HEK293 (cell line): ENCODE measurements around the gene LAG3.

Experiments used
- EGR2 ChIP-seq: fragments of 450-650 bp; formaldehyde crosslinking; IDR thresholded peaks from 2 replicates; pipeline ENCODE4 v1.5.1; 2016; ENCODE audit warnings: low read depth, missing biosample characterization, missing genetic modification characterization
- FEZF1 ChIP-seq: fragments of 450-650 bp; formaldehyde crosslinking; IDR thresholded peaks from 2 replicates; pipeline ENCODE4 v1.5.1; 2016; ENCODE audit warnings: missing biosample characterization, missing genetic modification characterization
- GFI1B ChIP-seq: fragments of 450-650 bp; formaldehyde crosslinking; IDR thresholded peaks from 2 replicates; pipeline ENCODE4 v1.5.1; 2016; ENCODE audit warnings: missing biosample characterization, missing genetic modification characterization
- GLI4 ChIP-seq: fragments of 450-650 bp; formaldehyde crosslinking; IDR thresholded peaks from 2 replicates; pipeline ENCODE4 v1.5.1; 2016; ENCODE audit warnings: missing biosample characterization, missing genetic modification characterization
- HOXA7 ChIP-seq: sonication (generic); formaldehyde crosslinking; IDR thresholded peaks from 2 replicates; pipeline ENCODE4 v1.8.1; 2022; ENCODE audit warnings: missing genetic modification reagents, borderline replicate concordance
- IKZF3 ChIP-seq: fragments of 450-650 bp; IDR thresholded peaks from 2 replicates; pipeline ENCODE4 v1.5.0; 2018; ENCODE audit warnings: missing biosample characterization, mild to moderate bottlenecking, missing genetic modification characterization, moderate library complexity
- SP2 ChIP-seq: fragments of 450-650 bp; formaldehyde crosslinking; IDR thresholded peaks from 2 replicates; pipeline ENCODE4 v1.5.1; 2016; ENCODE audit warnings: missing biosample characterization, missing genetic modification characterization
- SP7 ChIP-seq: fragments of 450-650 bp; formaldehyde crosslinking; IDR thresholded peaks from 2 replicates; pipeline ENCODE4 v1.5.1; 2016; ENCODE audit warnings: missing biosample characterization, missing genetic modification characterization
- ZBTB21 ChIP-seq: fragments of 450-650 bp; formaldehyde crosslinking; IDR thresholded peaks from 2 replicates; pipeline ENCODE4 v1.5.1; 2017; ENCODE audit warnings: missing biosample characterization, missing genetic modification characterization
- ZFHX2 ChIP-seq: fragments of 450-650 bp; formaldehyde crosslinking; conservative IDR thresholded peaks from 2 replicates; pipeline ENCODE4 v1.5.1; 2016; ENCODE audit warnings: missing biosample characterization, missing genetic modification characterization
- ZNF169 ChIP-seq: fragments of 450-650 bp; formaldehyde crosslinking; IDR thresholded peaks from 2 replicates; pipeline ENCODE4 v1.5.1; 2016; ENCODE audit warnings: missing biosample characterization, missing genetic modification characterization
- ZNF18 ChIP-seq: fragments of 450-650 bp; formaldehyde crosslinking; IDR thresholded peaks from 2 replicates; pipeline ENCODE4 v1.5.1; 2016; ENCODE audit warnings: missing biosample characterization, missing genetic modification characterization
- ZNF274 ChIP-seq, 2 experiments: fragments of 200-500 bp in 1 of 2; fragments of 450-650 bp in 1 of 2; sonication (Bioruptor generic) in 1 of 2; formaldehyde crosslinking in 1 of 2; IDR thresholded peaks; 2 replicates each; pipeline versions ENCODE4 v1.5.1 to v1.6.1; 2014 to 2016; ENCODE audit warnings: borderline replicate concordance in 1 of 2, inconsistent platforms in 1 of 2, low read length in 1 of 2, missing biosample characterization in 1 of 2, missing genetic modification characterization in 1 of 2
- ZNF366 ChIP-seq: fragments of 450-650 bp; formaldehyde crosslinking; conservative IDR thresholded peaks from 2 replicates; pipeline ENCODE4 v1.5.1; 2016; ENCODE audit warnings: missing biosample characterization, missing genetic modification characterization
- ZNF449 ChIP-seq: fragments of 450-650 bp; formaldehyde crosslinking; IDR thresholded peaks from 2 replicates; pipeline ENCODE4 v1.5.1; 2017; ENCODE audit warnings: missing biosample characterization, mild to moderate bottlenecking, missing genetic modification characterization, moderate library complexity
- ZNF529 ChIP-seq: fragments of 450-650 bp; formaldehyde crosslinking; IDR thresholded peaks from 2 replicates; pipeline ENCODE4 v1.5.1; 2017; ENCODE audit warnings: missing genetic modification characterization, missing biosample characterization; ENCODE audit not compliant: insufficient replicate concordance
- ZNF623 ChIP-seq: fragments of 450-650 bp; formaldehyde crosslinking; IDR thresholded peaks from 2 replicates; pipeline ENCODE4 v1.5.1; 2016; ENCODE audit warnings: missing biosample characterization, missing genetic modification characterization
- ZNF645 ChIP-seq: fragments of 450-650 bp; formaldehyde crosslinking; IDR thresholded peaks from 2 replicates; pipeline ENCODE4; 2016; ENCODE audit warnings: missing biosample characterization, missing genetic modification characterization
- ZNF830 ChIP-seq: fragments of 450-650 bp; IDR thresholded peaks from 2 replicates; pipeline ENCODE4 v1.5.0; 2018; ENCODE audit warnings: missing biosample characterization, missing genetic modification characterization, low read depth, mild to moderate bottlenecking, moderate library complexity
- TF ChIP-seq, protein P1 (sequence below): fragments of 450-650 bp; formaldehyde crosslinking; IDR thresholded peaks from 2 replicates; pipeline ENCODE4 v1.5.1; 2017; ENCODE audit warnings: missing biosample characterization, missing genetic modification characterization
- TF ChIP-seq, protein P2 (sequence below): fragments of 450-650 bp; formaldehyde crosslinking; IDR thresholded peaks from 2 replicates; pipeline ENCODE4 v1.5.1; 2016; ENCODE audit warnings: missing biosample characterization, missing genetic modification characterization
- TF ChIP-seq, protein P3 (sequence below): fragments of 450-650 bp; formaldehyde crosslinking; IDR thresholded peaks from 2 replicates; pipeline ENCODE4 v1.5.1; 2017; ENCODE audit warnings: missing biosample characterization, missing genetic modification characterization
- TF ChIP-seq, protein P4 (sequence below): fragments of 450-650 bp; formaldehyde crosslinking; IDR thresholded peaks from 2 replicates; pipeline ENCODE4 v1.5.1; 2016; ENCODE audit warnings: missing biosample characterization, missing genetic modification characterization, borderline replicate concordance

The LAG3 gene

DNA sequence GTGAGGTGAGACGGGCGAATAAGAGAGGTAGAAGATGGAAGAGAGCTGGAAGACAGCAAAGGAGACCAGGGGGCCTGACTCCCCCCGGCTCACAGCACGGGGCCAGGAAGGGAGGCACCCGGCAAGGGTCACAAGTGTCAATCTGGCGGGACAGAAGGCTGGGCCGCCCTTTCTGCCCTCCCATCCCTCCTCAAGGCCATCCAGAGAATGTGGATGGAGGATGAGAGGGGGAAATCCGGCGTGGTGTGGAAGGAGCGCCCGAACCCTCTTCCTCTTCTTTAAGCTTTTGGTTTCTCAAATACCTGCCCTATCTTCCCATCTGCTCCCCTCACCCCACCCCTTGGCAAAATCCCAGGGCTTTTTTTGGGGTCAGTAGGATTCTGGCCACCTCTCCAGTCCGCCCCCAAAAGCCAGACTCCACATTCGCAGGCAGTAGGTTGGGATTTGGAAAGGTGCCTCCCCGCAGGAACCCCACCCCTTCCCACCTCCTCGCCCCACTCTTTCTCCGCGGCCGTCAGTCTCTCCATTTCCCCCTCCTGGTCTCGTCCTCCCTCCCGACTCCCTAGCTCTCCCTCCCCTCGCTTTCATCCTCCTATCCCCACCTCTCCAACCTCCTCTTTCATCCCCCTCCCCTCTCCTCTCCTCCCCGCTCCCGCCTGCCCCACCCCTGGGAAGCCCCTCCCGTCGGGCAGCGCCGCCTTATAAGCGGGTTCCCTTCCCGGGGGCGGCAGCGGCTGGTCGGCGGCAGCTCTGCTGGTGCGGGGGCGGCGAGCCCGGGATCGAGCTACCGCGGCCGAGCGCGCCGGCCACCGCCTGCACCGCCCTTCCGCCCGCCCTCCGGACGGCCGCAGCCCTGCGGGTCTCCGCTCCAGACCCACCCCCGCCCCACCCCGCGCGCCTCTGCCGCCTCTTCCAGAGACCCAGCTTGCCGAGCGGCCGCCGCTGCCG is 6.4 kb upstream of the LAG3 start, which contains the start of gene PTMS (continued):
- TF ChIP-seq ZNF449 = no peak
- peak; percentile 89 for TF ChIP-seq SP7 (tag by site-specific recombination)
- TF ChIP-seq, protein P1, sequence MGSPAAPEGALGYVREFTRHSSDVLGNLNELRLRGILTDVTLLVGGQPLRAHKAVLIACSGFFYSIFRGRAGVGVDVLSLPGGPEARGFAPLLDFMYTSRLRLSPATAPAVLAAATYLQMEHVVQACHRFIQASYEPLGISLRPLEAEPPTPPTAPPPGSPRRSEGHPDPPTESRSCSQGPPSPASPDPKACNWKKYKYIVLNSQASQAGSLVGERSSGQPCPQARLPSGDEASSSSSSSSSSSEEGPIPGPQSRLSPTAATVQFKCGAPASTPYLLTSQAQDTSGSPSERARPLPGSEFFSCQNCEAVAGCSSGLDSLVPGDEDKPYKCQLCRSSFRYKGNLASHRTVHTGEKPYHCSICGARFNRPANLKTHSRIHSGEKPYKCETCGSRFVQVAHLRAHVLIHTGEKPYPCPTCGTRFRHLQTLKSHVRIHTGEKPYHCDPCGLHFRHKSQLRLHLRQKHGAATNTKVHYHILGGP = no peak
- peak; percentile 99 for TF ChIP-seq ZNF366 (tag by site-specific recombination)
- TF ChIP-seq EGR2 (tag by site-specific recombination) = peak; percentile 96
- TF ChIP-seq ZNF645 (tag by site-specific recombination) = no peak
- TF ChIP-seq ZNF830 (tag by site-specific recombination) = no peak
- TF ChIP-seq, protein P2, sequence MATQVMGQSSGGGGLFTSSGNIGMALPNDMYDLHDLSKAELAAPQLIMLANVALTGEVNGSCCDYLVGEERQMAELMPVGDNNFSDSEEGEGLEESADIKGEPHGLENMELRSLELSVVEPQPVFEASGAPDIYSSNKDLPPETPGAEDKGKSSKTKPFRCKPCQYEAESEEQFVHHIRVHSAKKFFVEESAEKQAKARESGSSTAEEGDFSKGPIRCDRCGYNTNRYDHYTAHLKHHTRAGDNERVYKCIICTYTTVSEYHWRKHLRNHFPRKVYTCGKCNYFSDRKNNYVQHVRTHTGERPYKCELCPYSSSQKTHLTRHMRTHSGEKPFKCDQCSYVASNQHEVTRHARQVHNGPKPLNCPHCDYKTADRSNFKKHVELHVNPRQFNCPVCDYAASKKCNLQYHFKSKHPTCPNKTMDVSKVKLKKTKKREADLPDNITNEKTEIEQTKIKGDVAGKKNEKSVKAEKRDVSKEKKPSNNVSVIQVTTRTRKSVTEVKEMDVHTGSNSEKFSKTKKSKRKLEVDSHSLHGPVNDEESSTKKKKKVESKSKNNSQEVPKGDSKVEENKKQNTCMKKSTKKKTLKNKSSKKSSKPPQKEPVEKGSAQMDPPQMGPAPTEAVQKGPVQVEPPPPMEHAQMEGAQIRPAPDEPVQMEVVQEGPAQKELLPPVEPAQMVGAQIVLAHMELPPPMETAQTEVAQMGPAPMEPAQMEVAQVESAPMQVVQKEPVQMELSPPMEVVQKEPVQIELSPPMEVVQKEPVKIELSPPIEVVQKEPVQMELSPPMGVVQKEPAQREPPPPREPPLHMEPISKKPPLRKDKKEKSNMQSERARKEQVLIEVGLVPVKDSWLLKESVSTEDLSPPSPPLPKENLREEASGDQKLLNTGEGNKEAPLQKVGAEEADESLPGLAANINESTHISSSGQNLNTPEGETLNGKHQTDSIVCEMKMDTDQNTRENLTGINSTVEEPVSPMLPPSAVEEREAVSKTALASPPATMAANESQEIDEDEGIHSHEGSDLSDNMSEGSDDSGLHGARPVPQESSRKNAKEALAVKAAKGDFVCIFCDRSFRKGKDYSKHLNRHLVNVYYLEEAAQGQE (tag by site-specific recombination) = no peak
- no peak for TF ChIP-seq ZNF529 (tag by site-specific recombination)
- peak; percentile 96 for TF ChIP-seq ZFHX2 (tag by site-specific recombination)
- 0 out of 2 replicates have a peak, but pooled peaks have one; percentile 9 for TF ChIP-seq ZNF623 (tag by site-specific recombination)
- TF ChIP-seq ZNF169 (tag by site-specific recombination) = no peak
- no peak for TF ChIP-seq GLI4 (tag by site-specific recombination)
- TF ChIP-seq, protein P3, sequence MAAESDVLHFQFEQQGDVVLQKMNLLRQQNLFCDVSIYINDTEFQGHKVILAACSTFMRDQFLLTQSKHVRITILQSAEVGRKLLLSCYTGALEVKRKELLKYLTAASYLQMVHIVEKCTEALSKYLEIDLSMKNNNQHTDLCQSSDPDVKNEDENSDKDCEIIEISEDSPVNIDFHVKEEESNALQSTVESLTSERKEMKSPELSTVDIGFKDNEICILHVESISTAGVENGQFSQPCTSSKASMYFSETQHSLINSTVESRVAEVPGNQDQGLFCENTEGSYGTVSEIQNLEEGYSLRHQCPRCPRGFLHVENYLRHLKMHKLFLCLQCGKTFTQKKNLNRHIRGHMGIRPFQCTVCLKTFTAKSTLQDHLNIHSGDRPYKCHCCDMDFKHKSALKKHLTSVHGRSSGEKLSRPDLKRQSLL = no peak; the same call in 1 of the 2 replicates
- no peak for TF ChIP-seq FEZF1 (tag by site-specific recombination)
- peak; percentile 94 for TF ChIP-seq SP2
- no peak for TF ChIP-seq ZNF18 (tag by site-specific recombination)
- TF ChIP-seq, protein P4, sequence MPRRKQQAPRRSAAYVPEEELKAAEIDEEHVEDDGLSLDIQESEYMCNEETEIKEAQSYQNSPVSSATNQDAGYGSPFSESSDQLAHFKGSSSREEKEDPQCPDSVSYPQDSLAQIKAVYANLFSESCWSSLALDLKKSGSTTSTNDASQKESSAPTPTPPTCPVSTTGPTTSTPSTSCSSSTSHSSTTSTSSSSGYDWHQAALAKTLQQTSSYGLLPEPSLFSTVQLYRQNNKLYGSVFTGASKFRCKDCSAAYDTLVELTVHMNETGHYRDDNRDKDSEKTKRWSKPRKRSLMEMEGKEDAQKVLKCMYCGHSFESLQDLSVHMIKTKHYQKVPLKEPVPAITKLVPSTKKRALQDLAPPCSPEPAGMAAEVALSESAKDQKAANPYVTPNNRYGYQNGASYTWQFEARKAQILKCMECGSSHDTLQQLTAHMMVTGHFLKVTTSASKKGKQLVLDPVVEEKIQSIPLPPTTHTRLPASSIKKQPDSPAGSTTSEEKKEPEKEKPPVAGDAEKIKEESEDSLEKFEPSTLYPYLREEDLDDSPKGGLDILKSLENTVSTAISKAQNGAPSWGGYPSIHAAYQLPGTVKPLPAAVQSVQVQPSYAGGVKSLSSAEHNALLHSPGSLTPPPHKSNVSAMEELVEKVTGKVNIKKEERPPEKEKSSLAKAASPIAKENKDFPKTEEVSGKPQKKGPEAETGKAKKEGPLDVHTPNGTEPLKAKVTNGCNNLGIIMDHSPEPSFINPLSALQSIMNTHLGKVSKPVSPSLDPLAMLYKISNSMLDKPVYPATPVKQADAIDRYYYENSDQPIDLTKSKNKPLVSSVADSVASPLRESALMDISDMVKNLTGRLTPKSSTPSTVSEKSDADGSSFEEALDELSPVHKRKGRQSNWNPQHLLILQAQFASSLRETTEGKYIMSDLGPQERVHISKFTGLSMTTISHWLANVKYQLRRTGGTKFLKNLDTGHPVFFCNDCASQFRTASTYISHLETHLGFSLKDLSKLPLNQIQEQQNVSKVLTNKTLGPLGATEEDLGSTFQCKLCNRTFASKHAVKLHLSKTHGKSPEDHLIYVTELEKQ (tag by site-specific recombination) = peak; percentile 36; the same call in 1 of the 2 replicates
- no peak for TF ChIP-seq HOXA7
- peak; percentile 88 for TF ChIP-seq IKZF3 (tag by site-specific recombination)
- no peak for TF ChIP-seq ZNF274 (IDR thresholded peaks at IDR 0.05; ENCODE audit: low read length)
- no peak for TF ChIP-seq ZNF274 (tag by site-specific recombination; IDR thresholded peaks at IDR 0.05; ENCODE audit: borderline replicate concordance)
- TF ChIP-seq GFI1B = no peak; the same call in 1 of the 2 replicates
- no peak for TF ChIP-seq ZBTB21
